B cell (primary cell): ENCODE data around the gene GTPBP4. TPM values are rescaled to one million over a fixed set of nuclear protein-coding genes. Genes with fewer than 3 reads are reported as not detected.

Experiments used
- ATAC-seq: fragments of 200-7000 bp; cut with Tn5 transposase; one replicate; pipeline ENCODE4 v1.10.0; 2021; ENCODE audit warnings: low read depth, mild to moderate bottlenecking, moderate number of reproducible peaks, moderate library complexity
- CTCF ChIA-PET: fragments of 350-600 bp; sonication (Branson Sonifier 250); formaldehyde crosslinking; loops from one replicate; lab custom pipeline; 2021; ENCODE audit warnings: antibody characterized with exemption, inconsistent platforms; lab: Charles Lee
- POLR2A ChIA-PET: fragments of 350-600 bp; sonication (Branson Sonifier 250); formaldehyde crosslinking; loops from one replicate; lab custom pipeline; 2021; ENCODE audit warnings: antibody characterized with exemption; lab: Charles Lee
- DNase-seq: peaks from one replicate; pipeline ENCODE4 v3.0.0; 2013
- H2AFZ ChIP-seq: 2 replicates; pipeline ENCODE4 v1.6.1; 2012; ENCODE audit warnings: mild to moderate bottlenecking, low read depth, low read length; ENCODE audit not compliant: insufficient read depth, poor library complexity, severe bottlenecking
- H3K27ac ChIP-seq, 2 donors: 1 replicate in 1 of 2; 2 replicates in 1 of 2; pipeline ENCODE4 v1.5.1; 2012 to 2013; ENCODE audit warnings: low read length in 2 of 2, mild to moderate bottlenecking in 2 of 2, moderate library complexity in 1 of 2
- H3K27me3 ChIP-seq, 4 experiments: fragments of 200-600 bp in 1 of 4; sonication (generic) in 1 of 4; replicated peaks in 1 of 4; 1 replicate in 2 of 4; 2 replicates in 2 of 4; pipeline versions ENCODE4 v1.6.1 to v1.7.0; 2013 to 2016; ENCODE audit warnings: low read length in 3 of 4, mild to moderate bottlenecking in 2 of 4, mixed read lengths in 1 of 4, moderate library complexity in 1 of 4; ENCODE audit not compliant: insufficient read depth in 4 of 4, control insufficient read depth in 3 of 4; ENCODE audit errors: control extremely low read depth in 1 of 4
- H3K36me3 ChIP-seq, 2 experiments: replicated peaks in 1 of 2; 1 replicate in 1 of 2; 2 replicates in 1 of 2; pipeline versions ENCODE4 v1.6.1 to v1.7.1; 2013; ENCODE audit warnings: low read length in 1 of 2; ENCODE audit not compliant: insufficient read depth in 2 of 2, control insufficient read depth in 1 of 2; ENCODE audit errors: control extremely low read depth in 1 of 2, extremely low read depth in 1 of 2
- H3K4me1 ChIP-seq, 2 donors: fragments of 200-600 bp in 1 of 2; sonication (generic) in 1 of 2; 1 replicate in 1 of 2; 2 replicates in 1 of 2; pipeline versions ENCODE4 v1.5.1 to v1.6.1; 2013 to 2017; ENCODE audit warnings: low read length in 2 of 2; ENCODE audit not compliant: control insufficient read depth in 2 of 2, insufficient read depth in 2 of 2
- H3K4me2 ChIP-seq: replicated peaks from 2 replicates; pipeline ENCODE3; 2012; ENCODE audit warnings: mild to moderate bottlenecking, low read depth, low read length; ENCODE audit not compliant: poor library complexity, severe bottlenecking
- H3K4me3 ChIP-seq, 5 experiments: fragments of 200-600 bp in 1 of 5; sonication (generic) in 1 of 5; 1 replicate in 3 of 5; 2 replicates in 2 of 5; pipeline versions ENCODE4 v1.5.1 to v1.7.0; 2011 to 2016; ENCODE audit warnings: low read length in 4 of 5, mild to moderate bottlenecking in 4 of 5, low read depth in 2 of 5, control low read depth in 1 of 5, moderate library complexity in 1 of 5; ENCODE audit not compliant: insufficient read depth in 1 of 5; ENCODE audit errors: control extremely low read depth in 1 of 5, extremely low read depth in 1 of 5
- H3K79me2 ChIP-seq: fragments of 200-600 bp; sonication (generic); one replicate; pipeline ENCODE4 v1.6.0; 2016; ENCODE audit warnings: low read length; ENCODE audit not compliant: control insufficient read depth, insufficient read depth
- H3K9ac ChIP-seq: fragments of 200-600 bp; sonication (generic); 2 replicates; pipeline ENCODE4 v1.6.1; 2017; ENCODE audit warnings: mild to moderate bottlenecking, low read length, moderate library complexity
- H3K9me3 ChIP-seq, 3 donors: one replicate each; pipeline versions ENCODE4 v1.6.1 to v1.7.1; 2013; ENCODE audit warnings: low read length in 2 of 3; ENCODE audit not compliant: control insufficient read depth in 2 of 3, insufficient read depth in 1 of 3; ENCODE audit errors: control extremely low read depth in 1 of 3
- H4K20me1 ChIP-seq: 2 replicates; pipeline ENCODE4 v1.6.0; 2012; ENCODE audit warnings: mild to moderate bottlenecking, low read length; ENCODE audit not compliant: insufficient read depth, control insufficient read depth, poor library complexity, severe bottlenecking
- H3K27ac Mint-ChIP-seq: one replicate; pipeline ENCODE4 v1.8.0; 2021; ENCODE audit warnings: mixed read lengths
- H3K27me3 Mint-ChIP-seq: one replicate; pipeline ENCODE4 v1.8.0; 2021; ENCODE audit warnings: mixed read lengths
- H3K4me1 Mint-ChIP-seq: one replicate; pipeline ENCODE4 v1.8.0; 2021; ENCODE audit warnings: mixed read lengths
- H3K4me3 Mint-ChIP-seq: one replicate; pipeline ENCODE4 v1.8.0; 2021; ENCODE audit warnings: mixed read lengths
- H3K9me3 Mint-ChIP-seq: one replicate; pipeline ENCODE4 v1.8.0; 2022; ENCODE audit warnings: mixed read lengths; ENCODE audit not compliant: insufficient read depth
- CTCF ChIP-seq: fragments of 200-600 bp; IDR thresholded peaks from one replicate; pipeline ENCODE4 v1.8.0; 2022; ENCODE audit warnings: antibody characterized with exemption, mild to moderate bottlenecking
- EZH2 ChIP-seq: IDR thresholded peaks from 2 replicates; pipeline ENCODE4 v1.6.1; 2012; ENCODE audit warnings: borderline replicate concordance, low read depth, mild to moderate bottlenecking, moderate library complexity, low read length; ENCODE audit not compliant: insufficient read depth, poor library complexity, severe bottlenecking
- WGBS: methylation state at CpG from one replicate; pipeline ENCODE4 v1.1.5; 2013; ENCODE audit warnings: missing lambda C conversion rate; ENCODE audit not compliant: insufficient coverage; 5-methylcytosine and 5-hydroxymethylcytosine counted together
- intact Hi-C: fragments of 100-400 bp; cut with micrococcal nuclease; formaldehyde crosslinking; loops from one replicate; pipeline ENCODE4 v1.10.0; 2022
- polyA plus RNA-seq: library from polyadenylated mRNA; depleted of rRNA; stranded (reverse); fragments of >200 nt; gene quantifications from 2 replicates; pipeline ENCODE4 v1.2.3, GENCODE V29; 2012
- total RNA-seq, 2 donors: library from RNA; stranded (reverse); fragments of 120-200 nt in 1 of 2; gene quantifications; 1 replicate in 1 of 2; 2 replicates in 1 of 2; pipeline versions ENCODE4 v1.2.3 to v1.2.4, GENCODE V29; 2013 to 2022

The GTPBP4 gene
- total and polyA plus RNA-seq, 2 donors (not counting 1 experiment from before 2014, with no cell fraction given), result 11.8 to 45.4 TPM

GRCh38 chr10:1043532-1043995 is 55.3 kb downstream of the GTPBP4 start:
- Histone ChIP-seq H3K27ac (peak overlapping the region; percentile 65 to 86), H3K4me2 (peak overlapping the region; percentile 69), H3K4me1 (peaks cover 40 to 43% of the 10 kb centered on the region in 2 donors), H3K36me3 (peaks cover 3 to 31% of the 10 kb centered on the region in 2 experiments), H4K20me1 (peaks cover 17% of the 10 kb centered on the region), H3K9me3 (no peaks in the 10 kb centered on the region), H3K27me3 (no peaks in the 10 kb centered on the region), H3K4me3 (peak overlapping the region; percentile 32 to 81 (median 59)), H3K79me2 (peaks cover 36% of the 10 kb centered on the region), H2AFZ (no peak overlapping the region), H3K9ac (peak overlapping the region; percentile 59)
- H3K4me1 Mint-ChIP-seq, result peaks cover 50% of the 10 kb centered on the region
- H3K27ac Mint-ChIP-seq, result peak overlapping the region; percentile 95
- no peaks in the 10 kb centered on the region for H3K27me3 Mint-ChIP-seq
- H3K4me3 Mint-ChIP-seq, result peak overlapping the region; percentile 83
- peak; percentile 59 for ATAC-seq
- peak; percentile 83 for DNase-seq
- no peak for TF ChIP-seq CTCF
- TF ChIP-seq EZH2, result no peak
- H3K9me3 Mint-ChIP-seq, result peaks cover 2% of the 10 kb centered on the region
- ChIA-PET POLR2A (interaction anchor here (1.2 kb wide), 1 partner anchor 13 kb away, joined by 3 read pairs; no protein-coding TSS in a partner anchor), CTCF (interaction anchor here (1.2 kb wide), 1 partner anchor 110 kb away, joined by 3 read pairs; no protein-coding TSS in a partner anchor)
- WGBS, result 0% methylated on average over 5 of the region's 12 CpGs
- intact Hi-C loops, result loop anchor here (2.0 to 10.0 kb wide), 3 partner anchors 13 to 729 kb away; partner anchors contain the start of gene WDR37

- ChIA-PET POLR2A (interaction anchor here (1.2 kb wide), 1 partner anchor 12 kb away, joined by 3 read pairs; no protein-coding TSS in a partner anchor), CTCF (no interaction called here)
- H3K27me3 Mint-ChIP-seq, result no peaks in the 10 kb centered on the region
- H3K27me3 ChIP-seq, result no peaks in the 10 kb centered on the region
- H3K4me2 ChIP-seq, result peak overlapping the region; percentile 69
- peaks cover 36% of the 10 kb centered on the region for H3K79me2 ChIP-seq
- intact Hi-C loops, result loop anchor here (5.0 to 10.0 kb wide), 2 partner anchors 192 to 729 kb away; no protein-coding TSS in a partner anchor
- H3K9ac ChIP-seq, result peak overlapping the region; percentile 59
- H3K4me1 Mint-ChIP-seq, result peaks cover 53% of the 10 kb centered on the region
- H2AFZ ChIP-seq, result no peak overlapping the region
- peak overlapping the region; percentile 95 for H3K27ac Mint-ChIP-seq
- peak overlapping the region; percentile 65 to 86 for H3K27ac ChIP-seq
- DNase-seq, result no peak
- H4K20me1 ChIP-seq, result peaks cover 17% of the 10 kb centered on the region
- H3K9me3 ChIP-seq, result no peaks in the 10 kb centered on the region
- 16% methylated on average over 4 of the region's 4 CpGs for WGBS
- TF ChIP-seq CTCF, result no peak
- TF ChIP-seq EZH2, result no peak
- H3K9me3 Mint-ChIP-seq, result peaks cover 2% of the 10 kb centered on the region
- peaks cover 3 to 30% of the 10 kb centered on the region in 2 experiments for H3K36me3 ChIP-seq
- peak overlapping the region; percentile 32 to 81 (median 59) for H3K4me3 ChIP-seq
- peaks cover 40 to 43% of the 10 kb centered on the region in 2 donors for H3K4me1 ChIP-seq
- no peak for ATAC-seq
- H3K4me3 Mint-ChIP-seq, result peak overlapping the region; percentile 83
Measured at GRCh38 chr10:1044146-1044545, 55.9 kb downstream of the GTPBP4 start.
